WERI-Rb-1 (cell line): ENCODE measurements around the gene MFSD11.
"Not testable (repeated sequence)": the region's sequence is repeated elsewhere in the genome, so short reads cannot be mapped to it uniquely, and the experiment has no call there.

ENCODE experiments used
- DNase-seq: peaks from one replicate; pipeline ENCODE4 v3.0.0-alpha.2; 2020
- H3K27ac ChIP-seq: fragments of 250-450 bp; sonication (Bioruptor Pico); 2 replicates; pipeline ENCODE4 v1.5.1; 2020; ENCODE audit warnings: mild to moderate bottlenecking, moderate library complexity
- H3K27me3 ChIP-seq: fragments of 250-450 bp; sonication (Bioruptor Pico); 2 replicates; pipeline ENCODE4 v1.5.1; 2021; ENCODE audit warnings: mild to moderate bottlenecking, low read depth, moderate library complexity; ENCODE audit not compliant: insufficient read depth, severe bottlenecking
- H3K36me3 ChIP-seq: fragments of 250-450 bp; sonication (Bioruptor Pico); 2 replicates; pipeline ENCODE4 v1.5.1; 2020; ENCODE audit warnings: mild to moderate bottlenecking, moderate library complexity
- H3K4me3 ChIP-seq: 2 replicates; pipeline ENCODE4 v1.5.1; 2011; ENCODE audit warnings: low read depth, mild to moderate bottlenecking, control low read depth, low read length
- H3K9me3 ChIP-seq: fragments of 250-450 bp; sonication (Bioruptor Pico); 2 replicates; pipeline ENCODE4 v1.5.1; 2021; ENCODE audit warnings: mild to moderate bottlenecking, moderate library complexity; ENCODE audit not compliant: severe bottlenecking
- TF ChIP-seq, protein P1 (sequence below): IDR thresholded peaks from 2 replicates; pipeline ENCODE4 v1.5.1; 2011; ENCODE audit warnings: low read depth, mild to moderate bottlenecking, control low read depth, inconsistent platforms, low read length

Gene MFSD11

GRCh38 chr17:76744747-76745146 is 6.8 kb downstream of the MFSD11 start:
- Histone ChIP-seq H3K36me3 (peaks cover 72% of the 10 kb centered on the region), H3K9me3 (no peaks in the 10 kb centered on the region), H3K4me3 (no peak overlapping the region), H3K27ac (no peak overlapping the region), H3K27me3 (no peaks in the 10 kb centered on the region)
- no peak for DNase-seq
- TF ChIP-seq, protein P1, sequence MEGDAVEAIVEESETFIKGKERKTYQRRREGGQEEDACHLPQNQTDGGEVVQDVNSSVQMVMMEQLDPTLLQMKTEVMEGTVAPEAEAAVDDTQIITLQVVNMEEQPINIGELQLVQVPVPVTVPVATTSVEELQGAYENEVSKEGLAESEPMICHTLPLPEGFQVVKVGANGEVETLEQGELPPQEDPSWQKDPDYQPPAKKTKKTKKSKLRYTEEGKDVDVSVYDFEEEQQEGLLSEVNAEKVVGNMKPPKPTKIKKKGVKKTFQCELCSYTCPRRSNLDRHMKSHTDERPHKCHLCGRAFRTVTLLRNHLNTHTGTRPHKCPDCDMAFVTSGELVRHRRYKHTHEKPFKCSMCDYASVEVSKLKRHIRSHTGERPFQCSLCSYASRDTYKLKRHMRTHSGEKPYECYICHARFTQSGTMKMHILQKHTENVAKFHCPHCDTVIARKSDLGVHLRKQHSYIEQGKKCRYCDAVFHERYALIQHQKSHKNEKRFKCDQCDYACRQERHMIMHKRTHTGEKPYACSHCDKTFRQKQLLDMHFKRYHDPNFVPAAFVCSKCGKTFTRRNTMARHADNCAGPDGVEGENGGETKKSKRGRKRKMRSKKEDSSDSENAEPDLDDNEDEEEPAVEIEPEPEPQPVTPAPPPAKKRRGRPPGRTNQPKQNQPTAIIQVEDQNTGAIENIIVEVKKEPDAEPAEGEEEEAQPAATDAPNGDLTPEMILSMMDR = no peak

DNA sequence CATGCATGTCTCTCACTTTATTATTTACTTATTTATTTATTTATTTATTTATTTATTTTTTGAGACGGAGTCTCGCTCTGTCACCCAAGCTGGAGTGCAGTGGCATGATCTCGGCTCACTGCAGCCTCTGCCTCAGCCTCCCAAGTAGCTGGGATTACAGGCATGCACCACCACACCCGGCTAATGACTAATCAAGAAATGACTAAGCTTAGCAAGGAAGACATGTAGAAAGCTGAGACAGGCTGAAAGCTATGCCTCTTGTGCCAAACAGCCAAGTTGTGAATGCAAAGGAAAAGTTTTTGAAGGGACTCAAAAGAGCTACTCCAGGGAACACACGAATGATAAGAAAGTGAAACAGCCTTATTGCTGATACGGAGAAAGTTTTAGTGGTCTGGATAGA is 7.9 kb downstream of the MFSD11 start:
- H3K27ac ChIP-seq, H3K4me3 ChIP-seq, DNase-seq, H3K9me3 ChIP-seq, H3K27me3 ChIP-seq: not testable (repeated sequence)
- H3K36me3 ChIP-seq = peaks cover 75% of the 10 kb centered on the region

DNA sequence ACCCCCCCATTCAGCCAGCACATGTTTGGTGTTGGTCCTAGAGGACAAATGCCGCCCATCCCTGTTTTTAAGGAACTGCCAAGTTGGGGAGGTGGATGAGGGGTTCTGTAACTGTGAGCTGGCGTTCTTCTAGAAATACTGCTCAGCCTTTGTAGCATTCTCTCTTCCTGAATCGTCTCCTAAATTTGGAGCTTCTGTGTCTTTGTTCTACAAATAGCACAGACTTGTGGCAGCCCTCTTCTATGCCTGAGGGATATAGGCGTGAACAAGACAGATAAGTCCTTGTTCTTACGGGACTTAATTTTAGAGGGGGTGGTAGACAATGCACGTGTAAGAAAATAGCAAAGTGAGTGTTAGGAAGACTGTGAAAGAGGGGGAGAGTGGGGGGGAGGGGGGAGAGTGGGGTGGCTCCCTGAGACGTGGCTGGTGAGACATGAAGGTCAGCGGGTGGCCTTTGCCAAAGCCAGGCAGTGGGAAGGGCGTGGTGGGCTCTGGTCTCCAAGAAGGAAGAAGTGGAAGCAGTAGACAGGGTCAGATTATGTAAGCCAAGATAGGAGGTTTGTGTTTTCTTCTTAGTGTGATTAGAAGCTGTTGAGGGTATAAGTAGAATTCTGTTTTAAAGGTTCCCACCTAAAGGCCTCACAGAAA is 9.9 kb downstream of the MFSD11 start:
- H3K27me3 ChIP-seq = no peaks in the 10 kb centered on the region
- no peak overlapping the region for H3K4me3 ChIP-seq
- H3K27ac ChIP-seq = no peak overlapping the region
- peaks cover 59% of the 10 kb centered on the region for H3K36me3 ChIP-seq
- DNase-seq = no peak
- no peaks in the 10 kb centered on the region for H3K9me3 ChIP-seq
- TF ChIP-seq, protein P1 = no peak

GRCh38 chr17:76748657-76749056 is 10.7 kb downstream of the MFSD11 start:
- Histone ChIP-seq H3K9me3 (no peaks in the 10 kb centered on the region), H3K27me3 (no peaks in the 10 kb centered on the region), H3K4me3 (no peak overlapping the region), H3K36me3 (peaks cover 52% of the 10 kb centered on the region), H3K27ac (no peak overlapping the region)
- no peak for DNase-seq
- TF ChIP-seq, protein P1 = no peak

GRCh38 chr17:76751416-76751993 is 13.6 kb downstream of the MFSD11 start:
- TF ChIP-seq, protein P1 = no peak
- Histone ChIP-seq H3K36me3 (peaks cover 46% of the 10 kb centered on the region), H3K9me3 (no peaks in the 10 kb centered on the region), H3K27me3 (no peaks in the 10 kb centered on the region), H3K27ac (no peak overlapping the region), H3K4me3 (no peak overlapping the region)
- no peak for DNase-seq

- Histone ChIP-seq H3K27me3 (no peaks in the 10 kb centered on the region), H3K27ac (no peak overlapping the region), H3K9me3 (no peaks in the 10 kb centered on the region), H3K4me3 (no peak overlapping the region), H3K36me3 (peaks cover 46% of the 10 kb centered on the region)
- TF ChIP-seq, protein P1 = no peak
- DNase-seq = no peak
These were observed 14.1 kb downstream of the MFSD11 start for GRCh38 chr17:76752006-76752405.
